Activated T-helper 17 cell treated with anti-CD3 and anti-CD28 coated beads, Interleukin-2, amount 50 U/mL, for 72 hours (primary cell): ENCODE measurements around the gene MEG3. TPM values are rescaled to one million over a fixed set of nuclear protein-coding genes. Genes with fewer than 3 reads are reported as not detected.

Source experiments
- ATAC-seq: fragments of 150-1000 bp; cut with Tn5 transposase; replicated peaks from 2 replicates; pipeline ENCODE4 v1.10.0; 2021; ENCODE audit warnings: mild to moderate bottlenecking, moderate library complexity
- H3K27ac Mint-ChIP-seq: one replicate; pipeline ENCODE4 v1.8.0; 2022; ENCODE audit warnings: mixed read lengths
- H3K27me3 Mint-ChIP-seq: one replicate; pipeline ENCODE4 v1.8.0; 2022; ENCODE audit warnings: mixed read lengths
- H3K36me3 Mint-ChIP-seq: one replicate; pipeline ENCODE4 v1.8.0; 2022; ENCODE audit warnings: low read depth, mild to moderate bottlenecking, mixed read lengths
- H3K4me1 Mint-ChIP-seq: one replicate; pipeline ENCODE4 v1.8.0; 2022; ENCODE audit warnings: mixed read lengths
- H3K4me3 Mint-ChIP-seq: one replicate; pipeline ENCODE4 v1.8.0; 2022; ENCODE audit warnings: mild to moderate bottlenecking, mixed read lengths
- H3K9me3 Mint-ChIP-seq: one replicate; pipeline ENCODE4 v1.8.0; 2022; ENCODE audit warnings: mixed read lengths
- total RNA-seq, 2 donors: library from RNA; stranded (reverse); gene quantifications; one replicate each; pipeline ENCODE4 v1.2.3, GENCODE V29; 2022

MEG3 gene
- total RNA-seq, 2 donors from 2014 or later: not detected

GRCh38 chr14:100884456-100884855 is 58.5 kb downstream of the MEG3 start:
- Mint-ChIP-seq H3K36me3 (no peaks in the 10 kb centered on the region), H3K4me1 (no peaks in the 10 kb centered on the region), H3K9me3 (no peaks in the 10 kb centered on the region), H3K27ac (no peak overlapping the region), H3K27me3 (peaks cover 20% of the 10 kb centered on the region), H3K4me3 (no peak overlapping the region)
- ATAC-seq: no peak

GRCh38 chr14:100885196-100885595 is 59.3 kb downstream of the MEG3 start:
- no peak for ATAC-seq
- Mint-ChIP-seq H3K4me3 (no peak overlapping the region), H3K36me3 (no peaks in the 10 kb centered on the region), H3K9me3 (no peaks in the 10 kb centered on the region), H3K27ac (no peak overlapping the region), H3K27me3 (peaks cover 22% of the 10 kb centered on the region), H3K4me1 (no peaks in the 10 kb centered on the region)

- H3K9me3 Mint-ChIP-seq: no peaks in the 10 kb centered on the region
- H3K4me3 Mint-ChIP-seq: no peak overlapping the region
- no peak for ATAC-seq
- H3K27me3 Mint-ChIP-seq: peaks cover 22% of the 10 kb centered on the region
- no peaks in the 10 kb centered on the region for H3K4me1 Mint-ChIP-seq
- no peak overlapping the region for H3K27ac Mint-ChIP-seq
- H3K36me3 Mint-ChIP-seq: no peaks in the 10 kb centered on the region
These were observed 59.7 kb downstream of the MEG3 start for GRCh38 chr14:100885617-100886016.

- H3K9me3 Mint-ChIP-seq: no peaks in the 10 kb centered on the region
- no peak overlapping the region for H3K27ac Mint-ChIP-seq
- no peaks in the 10 kb centered on the region for H3K4me1 Mint-ChIP-seq
- no peak overlapping the region for H3K4me3 Mint-ChIP-seq
- H3K27me3 Mint-ChIP-seq: peaks cover 27% of the 10 kb centered on the region
- ATAC-seq: no peak
- H3K36me3 Mint-ChIP-seq: no peaks in the 10 kb centered on the region
These were observed 61.9 kb downstream of the MEG3 start for GRCh38 chr14:100887728-100888335.

- no peak overlapping the region for H3K4me3 Mint-ChIP-seq
- no peaks in the 10 kb centered on the region for H3K9me3 Mint-ChIP-seq
- no peaks in the 10 kb centered on the region for H3K4me1 Mint-ChIP-seq
- H3K27me3 Mint-ChIP-seq: peaks cover 29% of the 10 kb centered on the region
- no peak for ATAC-seq
- no peak overlapping the region for H3K27ac Mint-ChIP-seq
- no peaks in the 10 kb centered on the region for H3K36me3 Mint-ChIP-seq
These were observed 62.9 kb downstream of the MEG3 start for GRCh38 chr14:100888789-100889315.

GRCh38 chr14:100889641-100890040 is 63.7 kb downstream of the MEG3 start:
- Mint-ChIP-seq H3K9me3 (no peaks in the 10 kb centered on the region), H3K27me3 (peaks cover 29% of the 10 kb centered on the region)

GRCh38 chr14:100890061-100890850 is 64.3 kb downstream of the MEG3 start:
- Mint-ChIP-seq H3K4me1 (no peaks in the 10 kb centered on the region), H3K4me3 (no peak overlapping the region), H3K27ac (no peak overlapping the region), H3K27me3 (peaks cover 34% of the 10 kb centered on the region), H3K9me3 (no peaks in the 10 kb centered on the region), H3K36me3 (no peaks in the 10 kb centered on the region)
- no peak for ATAC-seq

More at GRCh38 chr14:100889641-100890040, 63.7 kb downstream of the MEG3 start:
- Mint-ChIP-seq H3K36me3 (no peaks in the 10 kb centered on the region), H3K4me3 (no peak overlapping the region), H3K27ac (no peak overlapping the region), H3K4me1 (no peaks in the 10 kb centered on the region)
- no peak for ATAC-seq

GRCh38 chr14:100891051-100891450 is 65.1 kb downstream of the MEG3 start:
- no peaks in the 10 kb centered on the region for H3K9me3 Mint-ChIP-seq
- ATAC-seq: no peak
- H3K4me3 Mint-ChIP-seq: no peak overlapping the region
- H3K27ac Mint-ChIP-seq: no peak overlapping the region
- no peaks in the 10 kb centered on the region for H3K36me3 Mint-ChIP-seq
- peaks cover 31% of the 10 kb centered on the region for H3K27me3 Mint-ChIP-seq
- H3K4me1 Mint-ChIP-seq: no peaks in the 10 kb centered on the region

GRCh38 chr14:100891501-100892445 is 65.9 kb downstream of the MEG3 start:
- H3K4me3 Mint-ChIP-seq: no peak overlapping the region
- no peaks in the 10 kb centered on the region for H3K4me1 Mint-ChIP-seq
- no peak overlapping the region for H3K27ac Mint-ChIP-seq
- H3K27me3 Mint-ChIP-seq: peaks cover 31% of the 10 kb centered on the region
- no peaks in the 10 kb centered on the region for H3K36me3 Mint-ChIP-seq
- ATAC-seq: no peak
- H3K9me3 Mint-ChIP-seq: no peaks in the 10 kb centered on the region

GRCh38 chr14:100892496-100893227 is 66.7 kb downstream of the MEG3 start:
- H3K4me1 Mint-ChIP-seq: no peaks in the 10 kb centered on the region
- no peak overlapping the region for H3K27ac Mint-ChIP-seq
- no peak for ATAC-seq
- no peaks in the 10 kb centered on the region for H3K36me3 Mint-ChIP-seq
- H3K9me3 Mint-ChIP-seq: no peaks in the 10 kb centered on the region
- H3K27me3 Mint-ChIP-seq: peaks cover 31% of the 10 kb centered on the region
- no peak overlapping the region for H3K4me3 Mint-ChIP-seq

- H3K9me3 Mint-ChIP-seq: no peaks in the 10 kb centered on the region
- H3K36me3 Mint-ChIP-seq: no peaks in the 10 kb centered on the region
- H3K27ac Mint-ChIP-seq: no peak overlapping the region
- H3K27me3 Mint-ChIP-seq: peaks cover 26% of the 10 kb centered on the region
- H3K4me1 Mint-ChIP-seq: no peaks in the 10 kb centered on the region
- no peak for ATAC-seq
- no peak overlapping the region for H3K4me3 Mint-ChIP-seq
These were observed 67.3 kb downstream of the MEG3 start for GRCh38 chr14:100893228-100893601.

GRCh38 chr14:100893760-100894159 is 67.8 kb downstream of the MEG3 start:
- Mint-ChIP-seq H3K27me3 (peaks cover 31% of the 10 kb centered on the region), H3K9me3 (no peaks in the 10 kb centered on the region), H3K4me3 (no peak overlapping the region), H3K4me1 (no peaks in the 10 kb centered on the region), H3K27ac (no peak overlapping the region), H3K36me3 (no peaks in the 10 kb centered on the region)
- no peak for ATAC-seq

GRCh38 chr14:100894416-100894815 is 68.5 kb downstream of the MEG3 start:
- Mint-ChIP-seq H3K9me3 (no peaks in the 10 kb centered on the region), H3K27me3 (peaks cover 30% of the 10 kb centered on the region), H3K4me3 (no peak overlapping the region), H3K36me3 (no peaks in the 10 kb centered on the region), H3K4me1 (no peaks in the 10 kb centered on the region), H3K27ac (no peak overlapping the region)
- no peak for ATAC-seq

GRCh38 chr14:100895411-100895810 is 69.5 kb downstream of the MEG3 start:
- no peak for ATAC-seq
- Mint-ChIP-seq H3K4me1 (no peaks in the 10 kb centered on the region), H3K36me3 (no peaks in the 10 kb centered on the region), H3K4me3 (no peak overlapping the region), H3K27me3 (peaks cover 32% of the 10 kb centered on the region), H3K27ac (no peak overlapping the region), H3K9me3 (no peaks in the 10 kb centered on the region)
